GM20000 (cell line): Measurements from ENCODE around the gene OLA1.

Experiments
- DNase-seq: peaks from one replicate; pipeline ENCODE4 v3.0.0; 2012; ENCODE audit warnings: low spot score
- TF ChIP-seq, protein P1 (sequence below): IDR thresholded peaks from 2 replicates; pipeline ENCODE4 v1.5.1; 2012; ENCODE audit warnings: mild to moderate bottlenecking, control low read depth; ENCODE audit errors: extremely low read depth, missing control alignments

Gene OLA1

DNA sequence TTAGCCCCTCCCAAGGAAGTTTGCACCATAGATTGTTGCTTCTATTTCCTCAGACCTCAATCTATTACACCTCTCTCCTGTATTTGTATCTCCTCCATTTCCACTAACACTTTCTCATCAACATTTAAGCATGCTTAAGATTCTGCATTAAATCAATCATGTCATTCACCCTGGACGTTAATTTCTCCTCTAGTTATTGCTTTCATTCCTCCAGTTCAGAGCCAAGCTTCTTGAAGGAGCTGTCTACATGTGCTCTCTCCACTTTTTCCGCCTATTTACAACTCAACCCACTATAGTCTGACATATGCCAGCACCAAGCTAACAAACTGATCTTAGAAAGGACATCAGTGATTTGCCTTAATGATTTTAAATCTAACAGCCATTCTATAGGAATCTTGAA, 99.5 kb downstream of the OLA1 start:
- no peak for DNase-seq
- TF ChIP-seq, protein P1, sequence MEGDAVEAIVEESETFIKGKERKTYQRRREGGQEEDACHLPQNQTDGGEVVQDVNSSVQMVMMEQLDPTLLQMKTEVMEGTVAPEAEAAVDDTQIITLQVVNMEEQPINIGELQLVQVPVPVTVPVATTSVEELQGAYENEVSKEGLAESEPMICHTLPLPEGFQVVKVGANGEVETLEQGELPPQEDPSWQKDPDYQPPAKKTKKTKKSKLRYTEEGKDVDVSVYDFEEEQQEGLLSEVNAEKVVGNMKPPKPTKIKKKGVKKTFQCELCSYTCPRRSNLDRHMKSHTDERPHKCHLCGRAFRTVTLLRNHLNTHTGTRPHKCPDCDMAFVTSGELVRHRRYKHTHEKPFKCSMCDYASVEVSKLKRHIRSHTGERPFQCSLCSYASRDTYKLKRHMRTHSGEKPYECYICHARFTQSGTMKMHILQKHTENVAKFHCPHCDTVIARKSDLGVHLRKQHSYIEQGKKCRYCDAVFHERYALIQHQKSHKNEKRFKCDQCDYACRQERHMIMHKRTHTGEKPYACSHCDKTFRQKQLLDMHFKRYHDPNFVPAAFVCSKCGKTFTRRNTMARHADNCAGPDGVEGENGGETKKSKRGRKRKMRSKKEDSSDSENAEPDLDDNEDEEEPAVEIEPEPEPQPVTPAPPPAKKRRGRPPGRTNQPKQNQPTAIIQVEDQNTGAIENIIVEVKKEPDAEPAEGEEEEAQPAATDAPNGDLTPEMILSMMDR = no peak

DNA sequence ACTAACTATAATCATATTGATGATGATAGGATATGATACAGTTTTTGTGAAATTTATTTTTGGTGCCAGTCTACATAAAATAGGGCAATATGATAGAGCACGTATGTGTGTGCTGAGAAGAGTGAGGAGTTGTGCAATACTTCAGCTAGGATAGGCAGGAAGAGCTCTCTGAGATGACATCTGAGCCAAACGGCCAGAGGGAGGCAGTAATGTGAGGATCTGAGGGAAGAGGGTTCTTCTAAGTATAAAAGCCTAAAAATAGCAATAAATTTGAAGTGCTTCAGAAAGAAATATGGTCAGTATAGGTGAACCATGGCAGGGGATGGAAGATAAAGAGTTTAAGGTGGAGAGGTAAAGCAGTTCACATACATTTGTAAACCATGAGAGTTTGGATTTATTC, 102.5 kb downstream of the OLA1 start:
- TF ChIP-seq, protein P1 = peak; percentile 11
- no peak for DNase-seq

DNA sequence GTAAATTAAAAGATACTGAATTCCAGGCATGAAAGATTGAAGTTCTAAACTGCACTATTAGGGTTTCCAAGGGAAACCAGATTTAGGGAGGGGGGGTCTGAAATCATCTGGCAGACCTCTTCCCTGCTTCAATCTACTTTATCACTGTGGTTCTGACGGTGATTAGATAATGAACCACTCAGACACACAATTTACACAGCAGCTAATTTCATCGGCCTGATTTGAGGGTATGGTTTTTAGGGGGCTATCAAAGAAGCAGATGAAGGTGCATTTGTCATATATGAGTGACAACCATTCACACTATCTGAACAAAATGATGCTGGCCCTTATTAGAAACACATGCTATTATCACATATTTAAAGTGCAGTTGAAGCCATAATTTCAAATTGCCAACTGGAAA, 106.0 kb downstream of the OLA1 start:
- TF ChIP-seq, protein P1 = no peak
- DNase-seq = no peak

DNA sequence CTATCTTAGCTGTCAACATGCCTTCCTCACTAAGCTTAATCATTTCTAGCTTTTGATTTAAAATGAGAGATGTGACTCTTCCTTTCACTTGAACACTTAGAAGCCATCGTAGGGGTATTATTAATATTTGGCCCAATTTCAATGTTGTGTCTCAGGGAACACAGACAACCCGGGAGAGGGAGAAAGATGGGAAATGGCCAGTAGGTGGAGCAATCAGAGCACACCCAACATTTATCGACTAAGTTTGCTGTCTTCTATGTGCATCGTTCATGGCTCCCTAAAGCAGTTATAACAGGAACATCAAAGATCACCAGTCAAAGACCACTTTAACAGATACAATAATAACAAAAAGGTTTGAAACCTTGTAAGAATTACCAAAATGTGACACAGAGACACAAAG, 110.2 kb downstream of the OLA1 start:
- DNase-seq = no peak
- TF ChIP-seq, protein P1 = no peak

DNA sequence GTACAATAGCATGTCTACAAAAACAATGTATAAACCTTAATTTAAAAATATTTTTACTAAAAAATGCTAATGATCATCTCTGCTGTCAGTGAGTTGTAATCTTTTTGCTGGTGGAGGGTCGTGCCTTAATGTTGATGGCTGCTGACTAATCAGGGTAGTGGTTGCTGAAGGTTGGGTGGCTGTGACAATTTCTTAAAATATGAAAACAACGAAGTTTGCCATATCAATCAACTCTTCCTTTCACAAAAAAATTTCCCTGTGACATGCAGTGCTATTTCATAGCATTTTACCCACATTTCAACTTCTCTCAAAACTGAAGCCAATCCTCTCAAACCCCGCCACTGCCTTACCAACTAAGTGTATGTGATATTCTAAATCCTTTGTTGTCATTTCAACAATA, 112.4 kb downstream of the OLA1 start:
- DNase-seq = no peak
- TF ChIP-seq, protein P1 = no peak

DNA sequence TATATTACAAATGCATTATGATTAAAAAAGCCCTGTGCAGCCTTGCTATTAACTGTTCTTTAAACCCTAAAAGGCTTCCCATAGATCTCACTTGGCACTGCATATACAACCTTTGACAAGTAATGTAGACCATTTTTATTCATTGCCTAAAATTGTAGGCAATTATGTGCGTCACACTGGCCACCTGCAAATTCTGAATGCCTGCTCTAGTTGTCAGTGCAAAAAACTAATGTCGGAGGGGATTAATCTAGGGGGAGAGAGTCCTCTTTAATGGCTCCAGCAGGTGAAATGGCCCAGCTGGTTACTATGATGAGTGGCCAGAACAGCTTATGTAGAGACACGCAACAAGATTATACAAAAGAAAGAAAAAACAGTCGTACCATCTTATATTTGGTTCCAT, 123.2 kb downstream of the OLA1 start:
- TF ChIP-seq, protein P1 = no peak
- DNase-seq = no peak

DNA sequence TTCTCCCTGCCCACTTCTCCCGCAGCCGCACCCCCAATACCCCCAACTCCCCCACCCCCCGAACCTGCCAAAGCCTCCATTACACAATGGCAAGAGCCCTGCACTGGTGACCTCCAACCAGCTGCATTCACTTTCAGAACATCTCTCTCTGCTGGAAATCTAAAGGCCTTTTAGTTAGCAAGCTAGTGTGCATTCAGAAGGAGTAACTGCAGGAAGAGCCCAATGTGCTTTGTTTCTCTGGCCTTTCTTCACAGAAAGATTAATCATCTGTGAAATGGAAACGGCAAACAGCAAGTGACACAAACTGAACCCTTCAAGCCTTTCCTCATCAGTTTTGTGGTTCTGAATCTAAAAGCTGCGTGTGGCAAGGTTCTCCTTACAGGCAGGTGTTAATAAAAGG, 124.2 kb downstream of the OLA1 start:
- no peak for DNase-seq
- TF ChIP-seq, protein P1 = no peak
